ENCODE data around the gene SYNJ2BP. TPM values are rescaled to one million over a fixed set of nuclear protein-coding genes. Genes with fewer than 3 reads are reported as not detected.

The SYNJ2BP gene
- total and polyA plus RNA-seq, 12 donors = 11.6 to 64.8 (median 53.9) TPM

DNA sequence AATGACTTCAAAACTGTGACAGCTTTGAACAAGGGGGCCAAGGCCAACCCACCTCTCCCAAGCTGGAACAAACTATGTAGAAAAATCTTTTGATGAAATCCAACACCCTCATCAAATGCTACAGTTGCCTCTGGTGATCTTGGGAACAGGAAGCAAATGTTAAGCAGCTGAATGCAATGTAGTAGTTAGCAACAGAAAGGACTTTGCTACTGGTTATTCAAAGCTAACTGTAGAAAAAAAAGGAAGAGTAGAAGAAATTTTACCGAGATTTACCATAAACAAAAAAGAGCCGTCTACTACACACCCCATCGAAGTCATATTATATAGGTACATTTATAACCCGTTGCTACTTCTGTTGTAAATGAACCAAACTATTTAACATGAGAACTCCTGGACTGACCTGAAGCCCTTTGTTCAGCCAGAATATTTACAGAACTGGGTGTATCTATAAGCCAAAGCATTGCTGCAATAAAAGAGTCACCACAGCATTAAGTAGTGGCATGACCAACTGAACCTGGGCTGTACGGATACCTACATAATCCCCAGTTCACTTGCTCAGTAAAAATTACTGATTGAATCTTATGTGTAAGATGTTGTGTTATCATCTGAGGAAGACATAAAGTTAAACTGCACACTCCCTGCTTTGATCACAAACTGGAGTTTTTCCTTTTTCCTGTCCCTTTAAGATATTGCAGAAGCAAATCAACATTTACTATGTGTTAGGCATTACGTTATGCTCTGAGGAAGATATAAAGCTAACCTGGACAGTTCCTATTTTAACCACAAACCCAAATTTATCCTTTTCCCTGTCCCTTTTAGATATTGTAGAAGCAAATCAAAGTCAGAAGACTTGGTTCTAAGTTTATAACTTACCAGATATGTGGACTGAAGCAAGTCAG is 25.1 kb downstream of the SYNJ2BP start:
- no peak for DNase-seq
- H3K4me3 ChIP-seq = no peak overlapping the region
- H3K4me1 ChIP-seq = no peaks in the 10 kb centered on the region
- 94 to 97% methylated on average over 6 of the region's 6 CpGs for WGBS, 2 donors
- intact Hi-C loops (cut with DNase I) = no loop called here
- TF ChIP-seq, protein P1, sequence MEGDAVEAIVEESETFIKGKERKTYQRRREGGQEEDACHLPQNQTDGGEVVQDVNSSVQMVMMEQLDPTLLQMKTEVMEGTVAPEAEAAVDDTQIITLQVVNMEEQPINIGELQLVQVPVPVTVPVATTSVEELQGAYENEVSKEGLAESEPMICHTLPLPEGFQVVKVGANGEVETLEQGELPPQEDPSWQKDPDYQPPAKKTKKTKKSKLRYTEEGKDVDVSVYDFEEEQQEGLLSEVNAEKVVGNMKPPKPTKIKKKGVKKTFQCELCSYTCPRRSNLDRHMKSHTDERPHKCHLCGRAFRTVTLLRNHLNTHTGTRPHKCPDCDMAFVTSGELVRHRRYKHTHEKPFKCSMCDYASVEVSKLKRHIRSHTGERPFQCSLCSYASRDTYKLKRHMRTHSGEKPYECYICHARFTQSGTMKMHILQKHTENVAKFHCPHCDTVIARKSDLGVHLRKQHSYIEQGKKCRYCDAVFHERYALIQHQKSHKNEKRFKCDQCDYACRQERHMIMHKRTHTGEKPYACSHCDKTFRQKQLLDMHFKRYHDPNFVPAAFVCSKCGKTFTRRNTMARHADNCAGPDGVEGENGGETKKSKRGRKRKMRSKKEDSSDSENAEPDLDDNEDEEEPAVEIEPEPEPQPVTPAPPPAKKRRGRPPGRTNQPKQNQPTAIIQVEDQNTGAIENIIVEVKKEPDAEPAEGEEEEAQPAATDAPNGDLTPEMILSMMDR (IDR thresholded peaks at IDR 0.05) = no peak
- H3K27ac ChIP-seq = no peak overlapping the region
- ATAC-seq = no peak
- H3K27me3 ChIP-seq = no peaks in the 10 kb centered on the region
- H3K9me3 ChIP-seq = peaks cover 0 to 6% (median 0%) of the 10 kb centered on the region in 11 donors
- H3K36me3 ChIP-seq = peaks cover 0 to 32% (median 0%) of the 10 kb centered on the region in 9 donors

DNA sequence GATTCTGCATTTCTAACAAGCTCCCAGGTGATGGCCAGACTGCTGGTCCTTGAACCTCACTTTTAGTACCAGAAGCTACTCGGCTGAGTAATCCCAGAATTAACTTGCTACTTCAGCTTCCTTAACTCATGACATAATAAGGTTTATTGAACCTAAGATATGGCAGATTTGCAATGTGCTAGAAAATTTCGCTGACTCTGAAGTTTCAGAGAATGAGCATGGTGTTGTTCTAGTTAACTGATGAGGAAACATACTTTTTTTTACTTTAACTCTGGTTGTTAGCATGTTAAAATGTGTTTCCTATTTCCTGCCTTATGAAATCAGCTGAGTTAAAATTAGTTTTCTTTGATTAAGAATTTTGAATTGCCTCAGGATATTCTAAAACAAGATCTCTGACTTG is 34.4 kb downstream of the SYNJ2BP start:
- peaks cover 0 to 12% (median 0%) of the 10 kb centered on the region in 9 donors for H3K4me1 ChIP-seq
- DNase-seq (no peak), ATAC-seq (no peak)
- intact Hi-C loops (cut with DNase I) = no loop called here
- no peaks in the 10 kb centered on the region for H3K9me3 ChIP-seq
- WGBS, 2 donors = 68 to 77% methylated on average over 2 of the region's 2 CpGs
- peaks cover 0 to 89% (median 9%) of the 10 kb centered on the region in 9 donors for H3K36me3 ChIP-seq
- TF ChIP-seq, protein P1 (IDR thresholded peaks at IDR 0.05) = no peak
- no peak overlapping the region for H3K27ac ChIP-seq
- H3K4me3 ChIP-seq = no peak overlapping the region
- H3K27me3 ChIP-seq = no peaks in the 10 kb centered on the region

GRCh38 chr14:70380824-70381223 is 36.1 kb downstream of the SYNJ2BP start:
- Histone ChIP-seq H3K27ac (no peak overlapping the region), H3K4me1 (peaks cover 0 to 12% (median 0%) of the 10 kb centered on the region in 9 donors), H3K36me3 (peaks cover 0 to 84% (median 4%) of the 10 kb centered on the region in 9 donors), H3K4me3 (no peak overlapping the region), H3K27me3 (no peaks in the 10 kb centered on the region), H3K9me3 (no peaks in the 10 kb centered on the region)
- DNase-seq (no peak), ATAC-seq (no peak)
- TF ChIP-seq, protein P1 (IDR thresholded peaks at IDR 0.05) = no peak
- intact Hi-C loops (cut with DNase I) = no loop called here

DNA sequence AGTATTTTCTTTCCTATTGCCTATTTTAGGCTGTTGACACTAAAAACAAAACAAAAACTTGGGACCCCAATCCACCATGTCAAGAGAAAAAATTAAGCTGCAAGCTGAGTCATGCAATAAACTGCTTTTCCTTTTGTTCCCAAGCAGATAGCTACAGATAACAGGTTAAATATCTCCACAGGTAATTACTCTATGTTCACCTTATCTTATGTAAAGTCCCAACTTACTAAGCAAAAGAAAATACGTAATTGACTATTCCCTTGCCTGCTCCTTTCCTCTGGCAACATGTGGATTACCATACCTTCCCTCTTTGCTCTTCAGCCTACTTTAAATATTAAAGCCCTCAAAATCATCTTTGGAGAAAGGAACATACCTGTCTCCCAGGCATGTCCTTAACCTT is 38.2 kb downstream of the SYNJ2BP start:
- 97 to 98% methylated on average over 1 of the region's 1 CpG for WGBS, 2 donors
- Histone ChIP-seq H3K27ac (no peak overlapping the region), H3K4me1 (peaks cover 0 to 11% (median 0%) of the 10 kb centered on the region in 9 donors), H3K36me3 (peaks cover 0 to 90% (median 14%) of the 10 kb centered on the region in 9 donors), H3K4me3 (no peak overlapping the region), H3K9me3 (no peaks in the 10 kb centered on the region), H3K27me3 (no peaks in the 10 kb centered on the region)
- no peak for ATAC-seq
- TF ChIP-seq, protein P1 (IDR thresholded peaks at IDR 0.05) = no peak
- no peak for DNase-seq
- intact Hi-C loops (cut with DNase I) = no loop called here

Other genes starting within 250 kb of the SYNJ2BP start
- gene SLC8A3, start 228.1 kb downstream of the SYNJ2BP start, total RNA-seq = under 1 TPM in 7 of 10 donors, not detected in 3; 0.06 to 0.26 (median 0.16) TPM
- under 1 TPM in 1 of 2 donors, not detected in 1; 0.01 TPM for gene SLC8A3, start 228.1 kb downstream of the SYNJ2BP start, polyA plus RNA-seq
- gene COX16, start 57.4 kb downstream of the SYNJ2BP start, total RNA-seq = 10 to 100 TPM; 22.8 to 49.1 (median 38.9) TPM
- gene COX16, start 57.4 kb downstream of the SYNJ2BP start, polyA plus RNA-seq = 10 to 100 TPM; 34.0 to 48.8 TPM
- under 1 TPM in 7 of 10 donors, not detected in 3; 0.10 to 0.31 (median 0.26) TPM for gene ADAM21, start 35.1 kb upstream of the SYNJ2BP start, total RNA-seq
- under 1 TPM in 1 of 2 donors, not detected in 1; 0.16 TPM for gene ADAM21, start 35.1 kb upstream of the SYNJ2BP start, polyA plus RNA-seq
- gene ADAM20, start 117.9 kb upstream of the SYNJ2BP start, total RNA-seq = under 1 TPM; 0.22 to 0.76 (median 0.38) TPM
- under 1 TPM; 0.01 to 0.15 TPM for gene ADAM20, start 117.9 kb upstream of the SYNJ2BP start, polyA plus RNA-seq
- gene MED6, start 183.6 kb upstream of the SYNJ2BP start, total RNA-seq = 10 to 100 TPM; 19.2 to 26.6 (median 22.0) TPM
- gene MED6, start 183.6 kb upstream of the SYNJ2BP start, polyA plus RNA-seq = 10 to 100 TPM in 1 of 2 donors, 1 to 10 TPM in 1; 7.8 to 17.0 TPM
- gene TTC9, start 224.8 kb upstream of the SYNJ2BP start, total RNA-seq = 1 to 10 TPM in 6 of 10 donors, under 1 TPM in 4; 0.31 to 2.9 (median 1.6) TPM
- under 1 TPM; 0.22 to 0.84 TPM for gene TTC9, start 224.8 kb upstream of the SYNJ2BP start, polyA plus RNA-seq

Measured in heart right ventricle (tissue), 16 donors.